ENCODE data around the gene RPL32. TPM values are rescaled to one million over a fixed set of nuclear protein-coding genes. Genes with fewer than 3 reads are reported as not detected.

RPL32 gene
- total RNA-seq: 1,891 and 3,423 TPM in 2 replicates

DNA sequence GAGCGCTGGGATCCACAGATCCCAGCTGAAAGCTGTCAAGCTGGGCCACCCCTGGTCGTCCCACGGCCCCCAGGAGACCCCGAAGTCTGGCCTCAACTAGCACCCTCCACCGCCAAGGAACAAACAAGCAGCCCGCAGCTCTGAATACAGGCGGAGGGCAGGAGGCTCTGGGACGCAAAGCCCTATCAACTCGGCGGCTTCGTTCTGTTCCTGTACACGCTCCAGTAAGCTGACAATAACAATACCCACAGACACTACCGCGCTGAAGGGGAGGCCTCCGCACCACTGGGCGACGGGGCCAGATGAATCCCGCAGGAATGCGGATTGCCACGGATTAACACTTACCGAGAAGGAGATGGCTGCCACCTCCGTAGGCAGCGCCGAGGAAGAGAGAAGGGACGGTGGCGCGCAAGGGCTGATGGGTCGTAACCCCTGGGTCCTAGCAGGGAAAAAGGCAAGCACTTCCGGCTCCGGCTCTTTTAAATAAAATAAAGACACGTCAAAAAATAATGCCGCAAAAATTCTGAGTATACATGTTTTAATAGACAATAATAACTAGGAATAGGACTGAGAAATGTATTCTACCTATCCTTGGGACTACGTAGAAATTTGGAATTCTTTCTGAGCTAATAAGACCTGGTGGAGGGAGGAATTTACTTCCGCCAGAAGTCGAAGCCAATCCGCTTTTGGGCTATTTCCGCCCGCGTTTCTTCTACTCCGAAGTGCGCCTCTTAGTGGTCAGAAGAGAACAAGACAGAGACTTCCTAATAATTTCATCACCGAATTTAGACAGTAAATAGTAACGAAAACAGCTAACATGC lies at the start of gene RPL32:
Gene RPL32 (minus strand): TSS at position 417 of the 821 bp plus-strand sequence. CDS start 1,328 bp downstream, outside the sequence.
- DNase-seq (ENCODE audit: low read depth): peak; percentile 68
- peak within 1 kb of the TSS; percentile 88 for H3K4me3 ChIP-seq (ENCODE audit: low read depth, low read length)

DNA sequence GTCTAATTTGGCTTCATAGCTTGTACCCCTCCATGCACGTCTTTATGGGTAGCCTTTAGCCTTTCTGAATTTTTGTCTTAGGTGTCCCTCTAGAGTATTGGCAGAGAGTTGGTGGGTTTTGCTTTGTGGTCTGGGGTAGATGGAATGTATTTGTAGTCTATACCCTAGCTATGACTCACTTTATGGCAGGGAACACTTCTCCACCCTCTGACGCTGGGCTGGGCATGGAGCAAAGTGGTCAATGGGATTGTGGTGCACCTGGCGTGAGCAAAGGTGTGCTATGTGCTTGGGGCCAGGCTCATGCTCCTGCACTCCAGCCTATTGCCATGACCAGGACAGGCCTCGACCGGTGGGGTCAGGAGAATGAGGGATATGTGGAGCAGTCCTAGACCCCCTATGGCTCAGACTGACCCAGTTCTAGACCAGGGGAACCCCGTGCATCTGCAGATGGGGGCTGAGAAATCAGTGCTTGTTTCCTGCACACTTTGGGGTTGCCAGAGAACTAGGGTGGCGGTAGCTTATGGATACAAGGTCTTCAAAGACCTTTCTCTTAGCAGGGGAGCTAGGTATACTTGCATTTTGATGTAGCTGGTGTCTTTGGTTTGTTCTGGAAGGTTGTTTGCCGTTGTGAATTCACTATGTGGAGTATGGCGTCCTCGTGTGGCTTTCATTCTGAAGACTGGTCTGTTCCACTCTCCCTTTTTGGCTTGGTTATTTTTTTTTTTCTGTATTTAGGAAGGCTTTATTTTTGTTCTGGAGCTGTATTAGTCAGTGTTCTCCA lies 49.4 kb upstream of the RPL32 start:
- H3K27me3 ChIP-seq (ENCODE audit: control insufficient read depth, insufficient read depth, low read length): peaks cover 6% of the 10 kb centered on the region
- no peak for DNase-seq (ENCODE audit: low read depth)
- H3K36me3 ChIP-seq (ENCODE audit: control insufficient read depth, insufficient read depth, low read length): no peaks in the 10 kb centered on the region
- no peak overlapping the region for H3K4me3 ChIP-seq (ENCODE audit: low read depth, low read length)
- TF ChIP-seq, protein P1, sequence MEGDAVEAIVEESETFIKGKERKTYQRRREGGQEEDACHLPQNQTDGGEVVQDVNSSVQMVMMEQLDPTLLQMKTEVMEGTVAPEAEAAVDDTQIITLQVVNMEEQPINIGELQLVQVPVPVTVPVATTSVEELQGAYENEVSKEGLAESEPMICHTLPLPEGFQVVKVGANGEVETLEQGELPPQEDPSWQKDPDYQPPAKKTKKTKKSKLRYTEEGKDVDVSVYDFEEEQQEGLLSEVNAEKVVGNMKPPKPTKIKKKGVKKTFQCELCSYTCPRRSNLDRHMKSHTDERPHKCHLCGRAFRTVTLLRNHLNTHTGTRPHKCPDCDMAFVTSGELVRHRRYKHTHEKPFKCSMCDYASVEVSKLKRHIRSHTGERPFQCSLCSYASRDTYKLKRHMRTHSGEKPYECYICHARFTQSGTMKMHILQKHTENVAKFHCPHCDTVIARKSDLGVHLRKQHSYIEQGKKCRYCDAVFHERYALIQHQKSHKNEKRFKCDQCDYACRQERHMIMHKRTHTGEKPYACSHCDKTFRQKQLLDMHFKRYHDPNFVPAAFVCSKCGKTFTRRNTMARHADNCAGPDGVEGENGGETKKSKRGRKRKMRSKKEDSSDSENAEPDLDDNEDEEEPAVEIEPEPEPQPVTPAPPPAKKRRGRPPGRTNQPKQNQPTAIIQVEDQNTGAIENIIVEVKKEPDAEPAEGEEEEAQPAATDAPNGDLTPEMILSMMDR (IDR thresholded peaks at IDR 0.05; ENCODE audit: insufficient read depth, low read length, poor library complexity, severe bottlenecking): no peak

More for the DNA sequence above, at the start of gene RPL32:
- TF ChIP-seq, protein P1 (IDR thresholded peaks at IDR 0.05; ENCODE audit: insufficient read depth, low read length, poor library complexity, severe bottlenecking): peak; percentile 71
- no peaks in the 10 kb centered on the region for H3K27me3 ChIP-seq (ENCODE audit: control insufficient read depth, insufficient read depth, low read length)
- no peaks in the 10 kb centered on the region for H3K36me3 ChIP-seq (ENCODE audit: control insufficient read depth, insufficient read depth, low read length)

DNA sequence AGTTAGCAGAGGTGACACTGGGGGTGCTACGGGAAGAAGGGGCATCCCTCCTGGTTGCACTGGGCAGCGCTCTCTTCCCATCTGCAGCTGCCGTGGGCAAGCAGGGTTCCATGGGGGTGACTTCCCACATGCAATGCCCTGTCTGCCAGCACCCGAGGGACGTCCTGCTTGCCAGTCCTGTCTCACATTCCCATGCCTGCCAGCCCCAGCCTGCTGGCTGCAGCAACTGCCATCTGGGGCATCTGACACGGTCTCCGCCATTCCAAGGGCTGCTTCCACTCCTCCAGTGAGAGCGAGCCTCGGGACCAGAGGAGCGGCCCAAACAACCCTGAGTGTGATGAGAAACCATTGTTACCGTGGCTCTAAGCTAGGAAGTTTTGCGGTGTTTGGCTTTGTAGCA lies 45.4 kb upstream of the RPL32 start:
- Histone ChIP-seq H3K4me3 (ENCODE audit: low read depth, low read length) (no peak overlapping the region), H3K27me3 (ENCODE audit: control insufficient read depth, insufficient read depth, low read length) (peaks cover 8% of the 10 kb centered on the region), H3K36me3 (ENCODE audit: control insufficient read depth, insufficient read depth, low read length) (no peaks in the 10 kb centered on the region)
- TF ChIP-seq, protein P1 (IDR thresholded peaks at IDR 0.05; ENCODE audit: insufficient read depth, low read length, poor library complexity, severe bottlenecking): no peak
- DNase-seq (ENCODE audit: low read depth): no peak

DNA sequence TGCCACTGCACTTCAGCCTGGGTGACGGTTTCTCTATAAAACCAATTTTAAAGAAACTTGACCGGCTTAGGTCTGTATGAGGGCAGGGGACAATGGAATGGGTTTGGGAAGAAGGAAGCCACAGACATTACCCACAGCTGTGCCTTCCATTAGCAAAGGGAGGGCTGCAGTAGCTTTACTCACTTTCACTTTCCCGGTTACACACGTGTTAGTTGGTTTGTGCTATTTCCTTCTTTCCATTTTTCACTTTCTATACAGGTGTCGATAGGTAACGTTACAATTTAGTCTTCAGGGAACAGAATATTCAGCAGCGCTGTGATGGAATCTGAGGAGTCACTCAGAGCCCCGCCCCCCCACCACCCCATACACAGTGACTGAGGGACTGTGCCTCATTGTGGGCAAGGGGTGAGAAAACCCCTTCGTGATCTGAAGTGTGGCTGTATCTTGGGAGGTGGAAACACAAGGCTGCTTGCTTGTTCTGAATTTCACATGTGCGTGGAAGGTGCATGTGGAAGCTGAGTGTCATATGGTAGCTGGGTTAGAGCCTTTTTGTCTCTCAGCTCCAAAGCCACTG lies 44.8 kb upstream of the RPL32 start:
- H3K4me3 ChIP-seq (ENCODE audit: low read depth, low read length): no peak overlapping the region
- DNase-seq (ENCODE audit: low read depth): no peak
- TF ChIP-seq, protein P1 (IDR thresholded peaks at IDR 0.05; ENCODE audit: insufficient read depth, low read length, poor library complexity, severe bottlenecking): no peak
- H3K36me3 ChIP-seq (ENCODE audit: control insufficient read depth, insufficient read depth, low read length): no peaks in the 10 kb centered on the region
- peaks cover 6% of the 10 kb centered on the region for H3K27me3 ChIP-seq (ENCODE audit: control insufficient read depth, insufficient read depth, low read length)

DNA sequence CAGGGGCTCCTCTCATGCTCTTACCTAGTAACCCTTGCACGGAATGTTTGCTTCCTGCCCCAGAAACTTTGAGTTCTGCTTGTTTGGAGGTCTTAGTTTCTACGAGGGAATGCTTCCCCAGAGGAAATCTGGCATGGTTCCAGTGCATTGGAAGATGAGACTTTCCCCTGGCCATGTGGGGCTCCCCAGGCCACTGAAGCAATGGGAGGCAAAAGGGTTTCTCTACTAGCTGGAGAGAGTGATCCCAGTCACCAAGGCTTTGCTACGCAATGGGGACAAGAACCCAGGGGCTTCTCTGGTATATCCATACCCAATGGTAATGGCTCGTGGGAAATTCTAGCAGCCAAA lies 44.2 kb upstream of the RPL32 start:
- TF ChIP-seq, protein P1 (IDR thresholded peaks at IDR 0.05; ENCODE audit: insufficient read depth, low read length, poor library complexity, severe bottlenecking): no peak
- DNase-seq (ENCODE audit: low read depth): no peak
- Histone ChIP-seq H3K36me3 (ENCODE audit: control insufficient read depth, insufficient read depth, low read length) (no peaks in the 10 kb centered on the region), H3K4me3 (ENCODE audit: low read depth, low read length) (no peak overlapping the region), H3K27me3 (ENCODE audit: control insufficient read depth, insufficient read depth, low read length) (peaks cover 6% of the 10 kb centered on the region)
